GM12872 (cell line): ENCODE results near the gene FABP1.

ENCODE experiments used
- TF ChIP-seq, protein P1 (sequence below): IDR thresholded peaks from 3 replicates; pipeline ENCODE4 v1.5.1; 2011; ENCODE audit warnings: low read depth, mild to moderate bottlenecking, low read length, moderate library complexity; ENCODE audit not compliant: insufficient read depth

FABP1 gene

DNA sequence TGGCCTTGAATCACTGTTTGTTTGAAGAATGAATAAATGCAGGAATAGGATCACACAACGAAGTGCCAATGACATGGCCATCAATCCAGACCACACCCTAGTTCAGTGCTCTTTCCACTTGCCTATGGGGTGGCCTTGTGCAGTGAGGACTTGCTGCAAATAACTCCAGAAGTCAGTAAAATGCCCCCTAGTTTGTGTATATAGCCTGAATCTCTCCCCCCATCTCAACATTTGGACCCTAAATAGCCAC, 299 bp downstream of the FABP1 start:
- TF ChIP-seq, protein P1, sequence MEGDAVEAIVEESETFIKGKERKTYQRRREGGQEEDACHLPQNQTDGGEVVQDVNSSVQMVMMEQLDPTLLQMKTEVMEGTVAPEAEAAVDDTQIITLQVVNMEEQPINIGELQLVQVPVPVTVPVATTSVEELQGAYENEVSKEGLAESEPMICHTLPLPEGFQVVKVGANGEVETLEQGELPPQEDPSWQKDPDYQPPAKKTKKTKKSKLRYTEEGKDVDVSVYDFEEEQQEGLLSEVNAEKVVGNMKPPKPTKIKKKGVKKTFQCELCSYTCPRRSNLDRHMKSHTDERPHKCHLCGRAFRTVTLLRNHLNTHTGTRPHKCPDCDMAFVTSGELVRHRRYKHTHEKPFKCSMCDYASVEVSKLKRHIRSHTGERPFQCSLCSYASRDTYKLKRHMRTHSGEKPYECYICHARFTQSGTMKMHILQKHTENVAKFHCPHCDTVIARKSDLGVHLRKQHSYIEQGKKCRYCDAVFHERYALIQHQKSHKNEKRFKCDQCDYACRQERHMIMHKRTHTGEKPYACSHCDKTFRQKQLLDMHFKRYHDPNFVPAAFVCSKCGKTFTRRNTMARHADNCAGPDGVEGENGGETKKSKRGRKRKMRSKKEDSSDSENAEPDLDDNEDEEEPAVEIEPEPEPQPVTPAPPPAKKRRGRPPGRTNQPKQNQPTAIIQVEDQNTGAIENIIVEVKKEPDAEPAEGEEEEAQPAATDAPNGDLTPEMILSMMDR = no peak

- TF ChIP-seq, protein P1 = no peak
Observed at GRCh38 chr2:88126772-88127637, 857 bp downstream of the FABP1 start.

- TF ChIP-seq, protein P1 = no peak
Observed at GRCh38 chr2:88125924-88126771, 1.7 kb downstream of the FABP1 start.

GRCh38 chr2:88125344-88125923, 2.4 kb downstream of the FABP1 start:
- TF ChIP-seq, protein P1 = no peak

- TF ChIP-seq, protein P1 = no peak
Observed at GRCh38 chr2:88123975-88124917, 3.6 kb downstream of the FABP1 start.

- TF ChIP-seq, protein P1 = no peak
Observed at GRCh38 chr2:88123164-88123974, 4.5 kb downstream of the FABP1 start.
